ENCODE data around the gene ATXN3. TPM values are rescaled to one million over a fixed set of nuclear protein-coding genes. Genes with fewer than 3 reads are reported as not detected.

ATXN3 gene
- total and polyA plus RNA-seq, 7 donors: 5.6 to 10.0 (median 7.1) TPM

- Histone ChIP-seq H3K27me3 (ENCODE audit: insufficient read depth in 3 of 3, low read length in 2 of 3) (no peaks in the 10 kb centered on the region), H3K4me3 (no peak overlapping the region), H3K4me1 (peaks cover 8% of the 10 kb centered on the region), H3K27ac (no peak overlapping the region), H3K9me3 (no peaks in the 10 kb centered on the region), H3K36me3 (ENCODE audit: insufficient read depth in 1 of 2, low read depth in 1 of 2) (peaks cover 0 to 20% of the 10 kb centered on the region in 2 donors)
- intact Hi-C loops (cut with DNase I): no loop called here
- ATAC-seq: no peak
- no peak for DNase-seq
- no peak for TF ChIP-seq CTCF (IDR thresholded peaks at IDR 0.05)
Observed at GRCh38 chr14:92099802-92100201, 6.6 kb downstream of the ATXN3 start.

GRCh38 chr14:92093320-92093719 is 13.1 kb downstream of the ATXN3 start:
- ATAC-seq (no peak), DNase-seq (no peak)
- peaks cover 0 to 68% of the 10 kb centered on the region in 2 donors for H3K36me3 ChIP-seq (ENCODE audit: insufficient read depth in 1 of 2, low read depth in 1 of 2)
- no peaks in the 10 kb centered on the region for H3K4me1 ChIP-seq
- WGBS, 3 donors: 43 to 62% (median 49%) methylated on average over 1 of the region's 1 CpG
- H3K4me3 ChIP-seq: no peak overlapping the region
- H3K27ac ChIP-seq: no peak overlapping the region
- TF ChIP-seq CTCF (IDR thresholded peaks at IDR 0.05): no peak
- no peaks in the 10 kb centered on the region for H3K9me3 ChIP-seq
- H3K27me3 ChIP-seq (ENCODE audit: insufficient read depth in 3 of 3, low read length in 2 of 3): no peaks in the 10 kb centered on the region
- intact Hi-C loops (cut with DNase I): no loop called here

- no peak overlapping the region for H3K27ac ChIP-seq
- H3K4me1 ChIP-seq: no peaks in the 10 kb centered on the region
- ATAC-seq (no peak), DNase-seq (no peak)
- TF ChIP-seq CTCF (IDR thresholded peaks at IDR 0.05): no peak
- H3K36me3 ChIP-seq (ENCODE audit: insufficient read depth in 1 of 2, low read depth in 1 of 2): peaks cover 0 to 83% of the 10 kb centered on the region in 2 donors
- no peak overlapping the region for H3K4me3 ChIP-seq
- WGBS, 3 donors: 93 to 95% (median 94%) methylated on average over 5 of the region's 5 CpGs
- intact Hi-C loops (cut with DNase I): no loop called here
- no peaks in the 10 kb centered on the region for H3K9me3 ChIP-seq
- no peaks in the 10 kb centered on the region for H3K27me3 ChIP-seq (ENCODE audit: insufficient read depth in 3 of 3, low read length in 2 of 3)
Observed at GRCh38 chr14:92088494-92088893, 17.9 kb downstream of the ATXN3 start.

GRCh38 chr14:92074555-92074954 is 31.8 kb downstream of the ATXN3 start:
- no peak for TF ChIP-seq CTCF (IDR thresholded peaks at IDR 0.05)
- peaks cover 0 to 70% of the 10 kb centered on the region in 2 donors for H3K36me3 ChIP-seq (ENCODE audit: insufficient read depth in 1 of 2, low read depth in 1 of 2)

More at GRCh38 chr14:92074555-92074954, 31.8 kb downstream of the ATXN3 start:
- ATAC-seq (no peak), DNase-seq (no peak)
- H3K9me3 ChIP-seq: no peaks in the 10 kb centered on the region
- no peaks in the 10 kb centered on the region for H3K4me1 ChIP-seq
- no peak overlapping the region for H3K27ac ChIP-seq
- no peaks in the 10 kb centered on the region for H3K27me3 ChIP-seq (ENCODE audit: insufficient read depth in 3 of 3, low read length in 2 of 3)
- intact Hi-C loops (cut with DNase I): no loop called here
- H3K4me3 ChIP-seq: no peak overlapping the region
